Keratinocyte (primary cell): ENCODE results near the gene NPAS3. TPM values are rescaled to one million over a fixed set of nuclear protein-coding genes. Genes with fewer than 3 reads are reported as not detected.

Source experiments
- DNase-seq: peaks from one replicate; pipeline ENCODE4 v3.0.0-alpha.2; 2011; ENCODE audit warnings: low read depth, missing footprints, low spot score
- FAIRE-seq: peaks from 2 replicates; lab custom pipeline; 2011; peaks lifted over from hg19 to GRCh38; lab: Jason Lieb, UNC
- H2AFZ ChIP-seq: 2 replicates; pipeline ENCODE4 v1.6.0; 2012; ENCODE audit warnings: low read length, control low read depth, inconsistent platforms; ENCODE audit not compliant: control insufficient read depth
- H3K27ac ChIP-seq: 2 replicates; pipeline ENCODE4 v1.5.1; 2011; ENCODE audit warnings: low read length; ENCODE audit not compliant: control insufficient read depth, insufficient read depth
- H3K27me3 ChIP-seq: 3 replicates; pipeline ENCODE4 v1.6.0; 2011; ENCODE audit warnings: low read length; ENCODE audit not compliant: control insufficient read depth, insufficient read depth; ENCODE audit errors: extremely low read depth
- H3K36me3 ChIP-seq, 2 experiments: 2 replicates in 1 of 2; 3 replicates in 1 of 2; pipeline ENCODE4 v1.5.1; 2011; ENCODE audit warnings: low read length in 2 of 2, mild to moderate bottlenecking in 1 of 2; ENCODE audit not compliant: control insufficient read depth in 2 of 2, insufficient read depth in 2 of 2; ENCODE audit errors: extremely low read depth in 1 of 2
- H3K4me1 ChIP-seq: 3 replicates; pipeline ENCODE4 v1.5.1; 2011; ENCODE audit warnings: low read length; ENCODE audit not compliant: control insufficient read depth, insufficient read depth; ENCODE audit errors: extremely low read depth
- H3K4me2 ChIP-seq: 3 replicates; pipeline ENCODE4 v1.6.0; 2011; ENCODE audit warnings: low read depth, low read length; ENCODE audit not compliant: control insufficient read depth, insufficient read depth; ENCODE audit errors: extremely low read depth
- H3K4me3 ChIP-seq, 3 experiments: fragments of 200-600 bp in 1 of 3; sonication (generic) in 1 of 3; 2 replicates in 2 of 3; 3 replicates in 1 of 3; pipeline ENCODE4 v1.5.1; 2011 to 2016; ENCODE audit warnings: low read length in 3 of 3, mild to moderate bottlenecking in 3 of 3, control low read depth in 2 of 3, inconsistent platforms in 1 of 3, low read depth in 1 of 3, mixed read lengths in 1 of 3, mixed run types in 1 of 3, moderate library complexity in 1 of 3; ENCODE audit not compliant: control insufficient read depth in 2 of 3, insufficient read depth in 2 of 3; ENCODE audit errors: extremely low read depth in 1 of 3
- H3K79me2 ChIP-seq: 2 replicates; pipeline ENCODE4 v1.6.0; 2012; ENCODE audit warnings: low read length; ENCODE audit not compliant: control insufficient read depth, insufficient read depth
- H3K9ac ChIP-seq: 3 replicates; pipeline ENCODE4 v1.6.0; 2011; ENCODE audit warnings: low read length; ENCODE audit not compliant: control insufficient read depth, insufficient read depth; ENCODE audit errors: extremely low read depth
- H3K9me1 ChIP-seq: 3 replicates; pipeline ENCODE4 v1.6.0; 2011; ENCODE audit warnings: low read length; ENCODE audit not compliant: control insufficient read depth, insufficient read depth; ENCODE audit errors: extremely low read depth
- H3K9me3 ChIP-seq: 2 replicates; pipeline ENCODE4 v1.5.1; 2012; ENCODE audit warnings: low read depth, low read length; ENCODE audit not compliant: control insufficient read depth
- H4K20me1 ChIP-seq: 3 replicates; pipeline ENCODE4 v1.6.0; 2011; ENCODE audit warnings: low read length; ENCODE audit not compliant: control insufficient read depth, insufficient read depth; ENCODE audit errors: extremely low read depth
- EZH2 ChIP-seq: IDR thresholded peaks from one replicate; pipeline ENCODE4 v1.6.1; 2012; ENCODE audit warnings: inconsistent platforms, mild to moderate bottlenecking, low read length, moderate library complexity
- dilution Hi-C: fragments of 300-500 bp; cut with MboI; formaldehyde crosslinking; loops from one replicate; pipeline ENCODE4 v1.7.0; 2020; ENCODE audit warnings: low sequenced_read_pairs; ENCODE audit not compliant: extremely low pct_ligation_motif_present
- polyA plus RNA-seq, 5 experiments: library from polyadenylated mRNA; depleted of rRNA in 3 of 5; stranded (reverse) in 3 of 5; stranded (forward) in 1 of 5; unstranded in 1 of 5; fragments of >200 nt; gene quantifications; 1 replicate in 1 of 5; 2 replicates in 3 of 5; 3 replicates in 1 of 5; pipeline versions ENCODE4 v1.2.1 to v1.2.3, GENCODE V29; 2011 to 2012; ENCODE audit warnings: missing spikeins in 2 of 5, low read depth in 1 of 5, low replicate concordance in 1 of 5
- TF ChIP-seq, protein P1 (sequence below), 3 experiments: IDR thresholded peaks in 1 of 3; conservative IDR thresholded peaks in 1 of 3; optimal IDR thresholded peaks in 1 of 3; 2 replicates in 2 of 3; 3 replicates in 1 of 3; pipeline versions ENCODE3 to v1.5.1; 2011; ENCODE audit warnings: low read length in 3 of 3, mild to moderate bottlenecking in 3 of 3, moderate library complexity in 2 of 3, control low read depth in 1 of 3, inconsistent platforms in 1 of 3; ENCODE audit not compliant: insufficient read depth in 2 of 3; ENCODE audit errors: extremely low read depth in 1 of 3

The NPAS3 gene
- polyA plus RNA-seq, 1 donor (not counting 4 experiments of a cell fraction or from before 2014, with no cell fraction given): 0.07 TPM

GRCh38 chr14:33457021-33457420, 518.3 kb downstream of the NPAS3 start:
- H3K27me3 ChIP-seq: no peaks in the 10 kb centered on the region
- no peaks in the 10 kb centered on the region for H3K9me3 ChIP-seq
- no peaks in the 10 kb centered on the region for H3K79me2 ChIP-seq
- H2AFZ ChIP-seq: no peak overlapping the region
- H3K9ac ChIP-seq: no peak overlapping the region
- no peak overlapping the region for H3K4me3 ChIP-seq
- no peak for FAIRE-seq
- DNase-seq: no peak
- dilution Hi-C loops: no loop called here
- no peaks in the 10 kb centered on the region for H4K20me1 ChIP-seq
- H3K4me1 ChIP-seq: peaks cover 10% of the 10 kb centered on the region
- no peak overlapping the region for H3K27ac ChIP-seq
- TF ChIP-seq, protein P1, sequence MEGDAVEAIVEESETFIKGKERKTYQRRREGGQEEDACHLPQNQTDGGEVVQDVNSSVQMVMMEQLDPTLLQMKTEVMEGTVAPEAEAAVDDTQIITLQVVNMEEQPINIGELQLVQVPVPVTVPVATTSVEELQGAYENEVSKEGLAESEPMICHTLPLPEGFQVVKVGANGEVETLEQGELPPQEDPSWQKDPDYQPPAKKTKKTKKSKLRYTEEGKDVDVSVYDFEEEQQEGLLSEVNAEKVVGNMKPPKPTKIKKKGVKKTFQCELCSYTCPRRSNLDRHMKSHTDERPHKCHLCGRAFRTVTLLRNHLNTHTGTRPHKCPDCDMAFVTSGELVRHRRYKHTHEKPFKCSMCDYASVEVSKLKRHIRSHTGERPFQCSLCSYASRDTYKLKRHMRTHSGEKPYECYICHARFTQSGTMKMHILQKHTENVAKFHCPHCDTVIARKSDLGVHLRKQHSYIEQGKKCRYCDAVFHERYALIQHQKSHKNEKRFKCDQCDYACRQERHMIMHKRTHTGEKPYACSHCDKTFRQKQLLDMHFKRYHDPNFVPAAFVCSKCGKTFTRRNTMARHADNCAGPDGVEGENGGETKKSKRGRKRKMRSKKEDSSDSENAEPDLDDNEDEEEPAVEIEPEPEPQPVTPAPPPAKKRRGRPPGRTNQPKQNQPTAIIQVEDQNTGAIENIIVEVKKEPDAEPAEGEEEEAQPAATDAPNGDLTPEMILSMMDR (optimal IDR thresholded peaks at IDR 0.05 in 1 of 3, IDR thresholded peaks at IDR 0.05 in 1 of 3, conservative IDR thresholded peaks at IDR 0.05 in 1 of 3; ENCODE audit: extremely low read depth in 1 of 3, insufficient read depth in 2 of 3, low read length in 3 of 3): no peak
- TF ChIP-seq EZH2: no peak
- peak overlapping the region; percentile 9 for H3K4me2 ChIP-seq
- no peaks in the 10 kb centered on the region for H3K9me1 ChIP-seq
- no peaks in the 10 kb centered on the region for H3K36me3 ChIP-seq

DNA sequence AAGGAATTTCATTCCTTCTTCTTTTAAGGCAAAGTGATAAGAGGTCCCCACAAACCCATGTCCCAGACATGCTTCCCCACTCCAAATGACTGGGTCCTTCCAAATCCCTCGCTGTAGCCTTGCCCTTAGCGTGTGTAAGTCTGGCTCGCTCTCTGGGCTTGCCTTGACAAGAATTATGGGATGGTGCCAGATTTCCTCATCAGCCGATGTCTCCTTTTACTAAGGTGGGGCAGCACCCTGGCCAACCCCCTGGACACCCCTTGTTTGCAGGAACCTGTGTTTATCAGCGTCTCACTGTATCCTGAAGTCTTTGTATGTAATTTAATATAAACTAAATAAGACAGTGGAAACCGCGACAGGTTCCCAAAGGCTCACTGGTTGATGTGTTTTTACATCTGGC, 518.9 kb downstream of the NPAS3 start:
- Histone ChIP-seq H3K4me2 (peak overlapping the region; percentile 9), H3K9me1 (no peaks in the 10 kb centered on the region), H3K79me2 (no peaks in the 10 kb centered on the region), H4K20me1 (no peaks in the 10 kb centered on the region), H2AFZ (no peak overlapping the region), H3K36me3 (no peaks in the 10 kb centered on the region), H3K4me1 (peaks cover 10% of the 10 kb centered on the region), H3K4me3 (no peak overlapping the region), H3K27ac (no peak overlapping the region), H3K9ac (no peak overlapping the region), H3K9me3 (no peaks in the 10 kb centered on the region), H3K27me3 (no peaks in the 10 kb centered on the region)
- TF ChIP-seq, protein P1 (optimal IDR thresholded peaks at IDR 0.05 in 1 of 3, IDR thresholded peaks at IDR 0.05 in 1 of 3, conservative IDR thresholded peaks at IDR 0.05 in 1 of 3; ENCODE audit: extremely low read depth in 1 of 3, insufficient read depth in 2 of 3, low read length in 3 of 3): no peak
- TF ChIP-seq EZH2: no peak
- dilution Hi-C loops: no loop called here
- FAIRE-seq (no peak), DNase-seq (no peak)
